HPDE6-E6E7 (cell line): Measurements from ENCODE around the gene TENT5C.

Experiments used
- DNase-seq: peaks from one replicate; pipeline ENCODE4 v3.0.0; 2011; ENCODE audit warnings: missing footprints; ENCODE audit errors: extremely low spot score

Gene TENT5C

GRCh38 chr1:117573386-117574023, 32.3 kb upstream of the TENT5C start:
- DNase-seq: no peak

- no peak for DNase-seq
These were observed 31.6 kb upstream of the TENT5C start for GRCh38 chr1:117574161-117574835.

- DNase-seq: no peak
These were observed 30.1 kb upstream of the TENT5C start for GRCh38 chr1:117575586-117576225.

- DNase-seq: no peak
These were observed 29.6 kb upstream of the TENT5C start for GRCh38 chr1:117576236-117576635.

- DNase-seq: no peak
These were observed 28.5 kb upstream of the TENT5C start for GRCh38 chr1:117577191-117577885.

GRCh38 chr1:117578466-117578865, 27.4 kb upstream of the TENT5C start:
- DNase-seq: no peak

- DNase-seq: no peak
These were observed 26.5 kb upstream of the TENT5C start for GRCh38 chr1:117579221-117579906.

GRCh38 chr1:117580436-117580835, 25.4 kb upstream of the TENT5C start:
- no peak for DNase-seq

- DNase-seq: no peak
These were observed 25.0 kb upstream of the TENT5C start for GRCh38 chr1:117580882-117581281.

GRCh38 chr1:117581391-117581943, 24.4 kb upstream of the TENT5C start:
- no peak for DNase-seq

GRCh38 chr1:117582451-117582850, 23.4 kb upstream of the TENT5C start:
- no peak for DNase-seq

- DNase-seq: no peak
These were observed 22.6 kb upstream of the TENT5C start for GRCh38 chr1:117583247-117583646.

- no peak for DNase-seq
These were observed 21.7 kb upstream of the TENT5C start for GRCh38 chr1:117584181-117584580.

GRCh38 chr1:117585086-117585485, 20.8 kb upstream of the TENT5C start:
- no peak for DNase-seq

GRCh38 chr1:117586337-117586736, 19.5 kb upstream of the TENT5C start:
- no peak for DNase-seq

GRCh38 chr1:117586747-117587498, 18.9 kb upstream of the TENT5C start:
- DNase-seq: no peak

GRCh38 chr1:117587499-117588356, 18.1 kb upstream of the TENT5C start:
- no peak for DNase-seq

- DNase-seq: no peak
These were observed 16.3 kb upstream of the TENT5C start for GRCh38 chr1:117589544-117589943.

- no peak for DNase-seq
These were observed 15.4 kb upstream of the TENT5C start for GRCh38 chr1:117590273-117590925.
